Smooth muscle cell (in vitro differentiated cells): ENCODE results near the gene IL31RA. TPM values are rescaled to one million over a fixed set of nuclear protein-coding genes. Genes with fewer than 3 reads are reported as not detected.

Experiments used
- DNase-seq: peaks from one replicate; lab custom pipeline; 2025; ENCODE audit not compliant: unreplicated experiment; lab: John Stamatoyannopoulos, UW
- H2AFZ ChIP-seq: fragments of 200-600 bp; sonication (generic); 2 replicates; pipeline ENCODE4 v1.6.0; 2016; ENCODE audit warnings: antibody characterized with exemption, low read depth, mild to moderate bottlenecking
- H3F3A ChIP-seq: fragments of 200-600 bp; sonication (generic); 2 replicates; pipeline ENCODE4 v1.6.0; 2017; ENCODE audit warnings: antibody characterized with exemption, low read depth
- H3K27ac ChIP-seq: fragments of 200-600 bp; sonication (generic); 2 replicates; pipeline ENCODE4 v1.5.1; 2016; ENCODE audit warnings: low read depth, mild to moderate bottlenecking
- H3K27me3 ChIP-seq: fragments of 200-600 bp; sonication (generic); 2 replicates; pipeline ENCODE4 v1.6.1; 2016; ENCODE audit warnings: low read depth, mild to moderate bottlenecking
- H3K36me3 ChIP-seq: fragments of 200-600 bp; sonication (generic); 2 replicates; pipeline ENCODE4 v1.5.1; 2016; ENCODE audit warnings: low read depth
- H3K4me1 ChIP-seq: fragments of 200-600 bp; sonication (generic); 2 replicates; pipeline ENCODE4 v1.5.1; 2016; ENCODE audit warnings: low read depth
- H3K4me2 ChIP-seq: fragments of 200-600 bp; sonication (generic); 2 replicates; pipeline ENCODE4 v1.6.0; 2016; ENCODE audit warnings: mild to moderate bottlenecking
- H3K4me3 ChIP-seq: fragments of 200-600 bp; sonication (generic); 2 replicates; pipeline ENCODE4 v1.5.1; 2016; ENCODE audit warnings: mild to moderate bottlenecking
- H3K79me2 ChIP-seq: fragments of 200-600 bp; sonication (generic); 2 replicates; pipeline ENCODE4 v1.6.0; 2016; ENCODE audit warnings: low read depth, mild to moderate bottlenecking
- H3K9ac ChIP-seq: fragments of 200-600 bp; sonication (generic); 2 replicates; pipeline ENCODE4 v1.6.0; 2016; ENCODE audit warnings: low read depth
- H3K9me3 ChIP-seq: fragments of 200-600 bp; sonication (generic); replicated peaks from 2 replicates; pipeline ENCODE4 v1.5.1; 2016; ENCODE audit warnings: low read depth
- H4K20me1 ChIP-seq: fragments of 200-600 bp; sonication (generic); 2 replicates; pipeline ENCODE4 v1.6.0; 2016; ENCODE audit warnings: low read depth
- CTCF ChIP-seq: fragments of 200-600 bp; sonication (generic); IDR thresholded peaks from 2 replicates; pipeline ENCODE4 v1.5.1; 2017; ENCODE audit warnings: borderline replicate concordance, mild to moderate bottlenecking, antibody characterized with exemption; ENCODE audit not compliant: insufficient read depth, poor library complexity, severe bottlenecking
- WGBS: methylation state at CpG from one replicate; pipeline ENCODE4 v1.1.7; 2016; ENCODE audit warnings: low lambda C conversion rate; 5-methylcytosine and 5-hydroxymethylcytosine counted together
- polyA plus RNA-seq: library from polyadenylated mRNA; unstranded; fragments of >200 nt; fragmentation: Nextera tagmentation; extraction: Ambion mirVana; gene quantifications from 2 replicates; pipeline ENCODE4 v1.2.1, GENCODE V29; 2016
- total RNA-seq: library from RNA; depleted of rRNA; stranded (reverse); fragments of >200 nt; gene quantifications from 2 replicates; pipeline ENCODE4 v1.2.3, GENCODE V29; 2014

Gene IL31RA
- total and polyA plus RNA-seq, 2 experiments from 2014 or later, result 0.67 to 2.2 TPM

- H4K20me1 ChIP-seq, result no peaks in the 10 kb centered on the region
- H3F3A ChIP-seq, result peaks cover 2% of the 10 kb centered on the region
- H3K9me3 ChIP-seq, result no peaks in the 10 kb centered on the region
- TF ChIP-seq CTCF, result no peak
- H3K36me3 ChIP-seq, result no peaks in the 10 kb centered on the region
- no peak overlapping the region for H3K9ac ChIP-seq
- no peak overlapping the region for H3K4me3 ChIP-seq
- H3K4me1 ChIP-seq, result peaks cover 8% of the 10 kb centered on the region
- no peaks in the 10 kb centered on the region for H3K27me3 ChIP-seq
- no peaks in the 10 kb centered on the region for H3K79me2 ChIP-seq
- 86% methylated on average over 5 of the region's 5 CpGs for WGBS
- no peak overlapping the region for H3K27ac ChIP-seq
- no peak for DNase-seq
- H3K4me2 ChIP-seq, result no peak overlapping the region
- no peak overlapping the region for H2AFZ ChIP-seq
Observed at GRCh38 chr5:55856516-55857246, 5.5 kb downstream of the IL31RA start.

DNA sequence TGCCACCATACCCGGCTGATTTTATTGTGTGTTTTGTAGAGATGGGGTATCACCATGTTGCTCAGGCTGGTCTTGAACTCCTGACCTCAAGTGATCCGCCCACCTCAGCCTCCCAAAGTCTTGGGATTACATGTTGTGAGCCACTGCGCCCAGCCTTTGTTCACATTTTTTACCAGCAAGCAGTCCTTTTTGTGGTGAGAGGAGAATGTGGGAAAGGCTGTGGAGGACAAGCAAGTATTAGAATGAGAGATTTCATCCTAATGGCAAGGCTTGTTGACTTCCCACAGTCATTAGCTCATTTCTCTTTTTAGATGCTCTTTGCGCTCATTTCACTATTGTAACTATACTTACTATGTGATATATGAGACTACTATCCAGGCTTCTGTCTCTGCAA is 6.1 kb downstream of the IL31RA start:
- DNase-seq, result no peak
- no peaks in the 10 kb centered on the region for H3F3A ChIP-seq
- H3K4me2 ChIP-seq, result no peak overlapping the region
- H3K9me3 ChIP-seq, result no peaks in the 10 kb centered on the region
- no peak overlapping the region for H2AFZ ChIP-seq
- H3K79me2 ChIP-seq, result no peaks in the 10 kb centered on the region
- no peak overlapping the region for H3K4me3 ChIP-seq
- no peaks in the 10 kb centered on the region for H3K27me3 ChIP-seq
- 70% methylated on average over 4 of the region's 4 CpGs for WGBS
- H4K20me1 ChIP-seq, result no peaks in the 10 kb centered on the region
- no peak overlapping the region for H3K9ac ChIP-seq
- peaks cover 6% of the 10 kb centered on the region for H3K4me1 ChIP-seq
- peak overlapping the region; percentile 6 for H3K27ac ChIP-seq
- no peak for TF ChIP-seq CTCF
- H3K36me3 ChIP-seq, result no peaks in the 10 kb centered on the region

DNA sequence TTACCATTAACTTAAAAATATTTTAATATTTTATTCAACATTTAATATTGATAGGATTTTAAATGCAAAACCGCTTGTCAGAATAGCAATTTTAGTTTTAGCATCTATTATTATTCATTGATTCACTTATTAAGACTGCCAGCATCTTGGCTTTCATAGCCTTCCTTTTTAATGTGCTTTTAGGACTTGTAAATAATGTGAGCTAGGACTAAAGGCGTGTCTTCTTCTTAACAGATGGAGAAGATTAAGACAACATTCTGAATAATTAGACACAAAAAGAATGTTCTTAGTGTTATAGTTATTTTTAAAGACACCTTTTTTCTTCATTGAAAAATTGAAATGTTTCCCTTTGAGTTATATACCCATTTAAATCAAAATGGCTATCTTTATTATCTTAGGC is 6.9 kb downstream of the IL31RA start:
- Histone ChIP-seq H3K4me3 (no peak overlapping the region), H3K4me1 (peaks cover 6% of the 10 kb centered on the region), H3K27me3 (no peaks in the 10 kb centered on the region), H2AFZ (no peak overlapping the region), H3K4me2 (no peak overlapping the region), H3K27ac (no peak overlapping the region), H3F3A (no peaks in the 10 kb centered on the region), H3K9me3 (no peaks in the 10 kb centered on the region), H3K36me3 (no peaks in the 10 kb centered on the region), H3K79me2 (no peaks in the 10 kb centered on the region), H3K9ac (no peak overlapping the region), H4K20me1 (no peaks in the 10 kb centered on the region)
- TF ChIP-seq CTCF, result no peak
- WGBS, result 87% methylated on average over 2 of the region's 2 CpGs
- no peak for DNase-seq

DNA sequence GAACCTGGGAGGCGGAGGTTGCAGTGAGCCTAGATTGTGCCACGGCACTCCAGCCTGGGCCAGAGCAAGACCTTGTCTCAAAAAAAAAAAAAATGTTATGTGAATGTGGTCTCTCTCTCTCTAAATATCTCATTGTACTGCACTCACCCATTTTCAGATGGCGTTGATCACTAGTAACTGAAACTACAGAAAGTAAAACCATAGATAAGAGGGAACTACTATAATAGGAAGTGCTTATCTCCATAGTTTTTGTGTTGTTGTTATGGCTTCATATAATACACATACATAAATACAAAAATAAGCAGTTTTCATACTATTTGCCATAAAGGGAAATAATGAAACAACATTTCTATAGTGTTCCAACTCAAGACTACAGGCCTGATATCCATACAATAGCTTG is 9.1 kb downstream of the IL31RA start:
- WGBS, result 63% methylated on average over 3 of the region's 3 CpGs
- no peaks in the 10 kb centered on the region for H3F3A ChIP-seq

More for the DNA sequence above, 9.1 kb downstream of the IL31RA start:
- TF ChIP-seq CTCF, result no peak
- no peak overlapping the region for H3K4me2 ChIP-seq
- no peak overlapping the region for H2AFZ ChIP-seq
- H3K27ac ChIP-seq, result no peak overlapping the region
- no peaks in the 10 kb centered on the region for H3K79me2 ChIP-seq
- no peaks in the 10 kb centered on the region for H4K20me1 ChIP-seq
- DNase-seq, result no peak
- no peaks in the 10 kb centered on the region for H3K9me3 ChIP-seq
- H3K4me1 ChIP-seq, result peaks cover 6% of the 10 kb centered on the region
- H3K36me3 ChIP-seq, result no peaks in the 10 kb centered on the region
- no peaks in the 10 kb centered on the region for H3K27me3 ChIP-seq
- no peak overlapping the region for H3K9ac ChIP-seq
- no peak overlapping the region for H3K4me3 ChIP-seq
